NT2/D1 (cell line): ENCODE results near the gene PLXDC2.

Experiments used
- DNase-seq: peaks from one replicate; pipeline ENCODE4 v3.0.0-alpha.2; 2011; ENCODE audit warnings: low read depth, low spot score
- H3K27me3 ChIP-seq: 2 replicates; pipeline ENCODE4 v1.6.0; 2011; ENCODE audit warnings: mild to moderate bottlenecking; ENCODE audit not compliant: insufficient read length, insufficient read depth
- H3K36me3 ChIP-seq: 2 replicates; pipeline ENCODE4 v1.6.1; 2011; ENCODE audit warnings: mild to moderate bottlenecking, low read length, mixed read lengths; ENCODE audit not compliant: insufficient read depth, insufficient read length
- H3K4me1 ChIP-seq: 2 replicates; pipeline ENCODE4 v1.5.1; 2011; ENCODE audit not compliant: insufficient read depth, insufficient read length
- H3K4me3 ChIP-seq: 2 replicates; pipeline ENCODE4 v1.5.1; 2011; ENCODE audit warnings: low read depth; ENCODE audit not compliant: insufficient read length
- H3K9ac ChIP-seq: 2 replicates; pipeline ENCODE4 v1.6.0; 2011; ENCODE audit warnings: low read depth; ENCODE audit not compliant: insufficient read length
- H3K9me3 ChIP-seq: 2 replicates; pipeline ENCODE4 v1.5.1; 2011; ENCODE audit warnings: mild to moderate bottlenecking, low read length; ENCODE audit not compliant: insufficient read depth
- SUZ12 ChIP-seq: IDR thresholded peaks from 2 replicates; pipeline ENCODE4 v1.6.1; 2011; ENCODE audit not compliant: insufficient read length, insufficient read depth; ENCODE audit errors: extremely low read depth
- YY1 ChIP-seq: IDR thresholded peaks from 2 replicates; pipeline ENCODE4 v1.6.1; 2011; ENCODE audit not compliant: insufficient read length, insufficient read depth
- ZNF274 ChIP-seq: IDR thresholded peaks from 2 replicates; pipeline ENCODE4 v1.6.1; 2011; ENCODE audit warnings: mild to moderate bottlenecking, low read depth, low read length

Gene PLXDC2

DNA sequence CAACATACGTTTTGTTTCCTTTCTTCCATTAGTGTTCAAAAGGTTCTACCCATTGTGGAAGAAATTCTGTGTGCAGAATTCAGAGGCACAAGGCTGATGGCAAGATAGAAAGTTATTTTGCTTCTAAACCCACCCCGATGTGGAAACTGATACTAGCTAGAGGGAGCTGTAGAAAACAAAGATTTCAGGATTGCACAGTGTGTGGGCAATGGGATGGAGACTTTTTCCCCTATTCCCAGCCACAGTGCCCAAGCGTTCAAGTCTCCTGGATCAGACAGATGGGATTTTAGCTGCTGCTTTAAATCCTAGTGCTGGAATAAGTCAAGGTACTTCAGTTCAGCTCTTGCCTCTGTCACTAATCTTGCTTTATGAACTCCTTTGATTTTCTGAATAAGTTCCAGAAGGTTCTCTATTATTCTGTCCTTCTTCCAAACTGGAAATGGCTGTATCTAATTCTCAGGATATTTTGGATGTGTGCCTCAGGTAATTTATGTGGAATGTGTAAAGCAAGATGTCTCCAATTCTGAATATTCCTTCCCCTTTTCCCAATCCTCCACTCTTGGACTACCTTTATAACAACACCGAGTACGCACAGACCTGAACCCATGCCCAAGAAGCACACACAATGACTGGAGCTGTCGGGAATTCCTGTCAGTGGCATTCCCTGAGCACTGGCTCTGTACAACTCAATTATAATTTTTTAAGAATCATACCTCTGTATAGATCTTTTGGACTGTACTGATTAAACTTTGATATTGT is 473.0 kb downstream of the PLXDC2 start:
- H3K27me3 ChIP-seq: no peaks in the 10 kb centered on the region
- H3K4me1 ChIP-seq: no peaks in the 10 kb centered on the region
- DNase-seq: no peak
- H3K36me3 ChIP-seq: no peaks in the 10 kb centered on the region
- TF ChIP-seq YY1 (no peak), SUZ12 (no peak), ZNF274 (no peak)
- H3K9me3 ChIP-seq: no peaks in the 10 kb centered on the region
- H3K4me3 ChIP-seq: no peak overlapping the region
- H3K9ac ChIP-seq: no peak overlapping the region

DNA sequence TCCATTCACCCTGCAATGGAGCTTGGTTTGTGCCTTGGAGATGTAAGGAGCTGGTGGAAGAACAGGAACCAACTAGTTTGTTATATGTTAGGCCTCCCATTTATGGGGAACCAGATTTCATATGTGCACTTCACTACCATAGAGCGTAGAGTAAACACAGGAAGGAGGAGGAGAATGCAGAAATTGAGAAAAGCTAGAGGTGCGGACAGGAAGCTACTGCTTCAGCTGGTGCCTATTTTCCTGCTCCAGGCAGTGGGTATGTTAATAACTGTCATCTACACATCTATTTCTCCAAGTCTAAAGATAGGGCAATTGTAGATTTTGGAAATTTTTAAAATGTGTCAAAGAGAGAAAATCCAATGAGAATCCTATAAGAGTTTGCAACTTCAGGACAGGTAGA is 482.2 kb downstream of the PLXDC2 start:
- no peaks in the 10 kb centered on the region for H3K36me3 ChIP-seq
- DNase-seq: no peak
- peaks cover 15% of the 10 kb centered on the region for H3K9me3 ChIP-seq
- H3K9ac ChIP-seq: no peak overlapping the region
- no peak overlapping the region for H3K4me3 ChIP-seq
- H3K27me3 ChIP-seq: no peaks in the 10 kb centered on the region
- H3K4me1 ChIP-seq: no peaks in the 10 kb centered on the region
- no peak for TF ChIP-seq ZNF274
- no peak for TF ChIP-seq YY1
- no peak for TF ChIP-seq SUZ12

DNA sequence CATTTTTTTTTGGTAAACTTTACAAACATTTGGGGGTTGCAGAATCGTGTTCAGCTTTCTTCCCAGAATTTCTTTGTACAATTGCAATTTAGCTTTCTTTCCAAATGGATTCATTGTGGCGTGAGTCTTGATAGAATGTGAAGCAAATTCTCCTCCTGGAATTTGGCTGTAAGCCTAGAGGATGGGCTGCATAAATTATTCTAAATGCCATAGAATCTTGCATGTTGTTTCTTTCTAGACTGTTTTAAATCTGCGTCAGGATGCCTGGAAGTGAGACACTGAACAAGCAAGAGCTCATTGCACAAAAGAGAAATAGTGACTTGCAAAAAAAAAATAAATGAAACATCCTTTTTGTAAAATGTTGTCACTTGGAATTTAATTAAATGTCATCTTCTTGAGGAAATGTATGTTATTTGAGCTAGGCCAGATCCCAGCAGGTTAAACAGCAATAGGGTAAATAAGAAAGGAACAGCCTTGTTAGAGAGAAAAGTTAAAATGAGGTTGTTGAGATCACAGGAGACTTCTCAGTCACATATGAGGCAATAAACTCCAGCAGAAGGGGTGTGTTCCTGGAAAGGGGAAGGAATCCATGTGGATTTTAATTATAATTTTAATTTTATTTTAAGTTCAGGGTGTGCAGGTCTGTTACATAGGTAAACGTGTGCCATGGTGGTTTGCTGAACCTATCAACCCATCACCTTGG is 483.0 kb downstream of the PLXDC2 start:
- no peaks in the 10 kb centered on the region for H3K36me3 ChIP-seq
- H3K9me3 ChIP-seq: peaks cover 15% of the 10 kb centered on the region
- DNase-seq: no peak
- no peak overlapping the region for H3K4me3 ChIP-seq
- no peaks in the 10 kb centered on the region for H3K4me1 ChIP-seq
- no peaks in the 10 kb centered on the region for H3K27me3 ChIP-seq
- no peak overlapping the region for H3K9ac ChIP-seq
- TF ChIP-seq SUZ12: no peak
- no peak for TF ChIP-seq ZNF274
- TF ChIP-seq YY1: no peak

DNA sequence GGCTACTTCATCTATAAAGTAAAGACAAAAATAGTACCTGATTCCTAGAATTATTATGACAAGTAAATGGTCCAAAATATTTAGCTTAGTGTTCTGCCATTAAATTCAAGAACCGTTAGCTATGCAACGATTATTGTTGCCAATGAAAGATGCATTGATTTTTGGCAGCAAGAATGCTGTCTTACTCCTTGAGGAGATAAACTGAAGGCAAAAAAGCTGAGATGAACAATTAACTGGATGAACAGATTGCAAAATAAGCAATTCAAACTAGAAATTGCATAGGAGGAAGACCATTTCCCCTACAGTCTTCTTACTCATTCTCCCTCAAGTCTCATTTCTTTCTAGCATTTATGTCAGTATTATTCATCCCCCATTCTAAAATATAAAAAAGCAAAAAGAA is 484.5 kb downstream of the PLXDC2 start:
- Histone ChIP-seq H3K9ac (no peak overlapping the region), H3K4me3 (no peak overlapping the region), H3K27me3 (no peaks in the 10 kb centered on the region), H3K9me3 (peaks cover 15% of the 10 kb centered on the region), H3K36me3 (no peaks in the 10 kb centered on the region), H3K4me1 (no peaks in the 10 kb centered on the region)
- TF ChIP-seq SUZ12 (no peak), YY1 (no peak), ZNF274 (no peak)
- no peak for DNase-seq

DNA sequence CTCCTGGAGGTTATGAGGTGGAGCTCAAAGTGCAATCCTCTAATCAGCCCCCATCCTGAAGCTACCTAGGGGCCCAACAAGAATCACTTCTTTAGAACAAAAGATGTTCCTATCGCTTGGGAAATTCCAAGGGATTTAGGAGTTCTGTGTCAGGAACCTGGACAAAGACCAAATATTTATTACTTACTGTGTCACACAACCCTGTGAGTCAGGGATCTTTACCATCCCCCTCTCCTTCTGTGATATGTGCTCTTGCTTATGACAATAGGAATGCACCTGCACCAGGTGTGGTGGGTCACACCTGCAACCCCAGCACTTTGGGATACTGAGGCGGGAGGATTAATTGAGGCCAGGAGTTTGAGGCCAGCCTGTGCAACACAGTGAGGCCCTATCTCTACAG is 485.8 kb downstream of the PLXDC2 start:
- Histone ChIP-seq H3K27me3 (no peaks in the 10 kb centered on the region), H3K9ac (no peak overlapping the region), H3K36me3 (no peaks in the 10 kb centered on the region), H3K9me3 (peaks cover 14% of the 10 kb centered on the region), H3K4me3 (no peak overlapping the region), H3K4me1 (no peaks in the 10 kb centered on the region)
- DNase-seq: no peak
- no peak for TF ChIP-seq ZNF274
- no peak for TF ChIP-seq YY1
- no peak for TF ChIP-seq SUZ12

DNA sequence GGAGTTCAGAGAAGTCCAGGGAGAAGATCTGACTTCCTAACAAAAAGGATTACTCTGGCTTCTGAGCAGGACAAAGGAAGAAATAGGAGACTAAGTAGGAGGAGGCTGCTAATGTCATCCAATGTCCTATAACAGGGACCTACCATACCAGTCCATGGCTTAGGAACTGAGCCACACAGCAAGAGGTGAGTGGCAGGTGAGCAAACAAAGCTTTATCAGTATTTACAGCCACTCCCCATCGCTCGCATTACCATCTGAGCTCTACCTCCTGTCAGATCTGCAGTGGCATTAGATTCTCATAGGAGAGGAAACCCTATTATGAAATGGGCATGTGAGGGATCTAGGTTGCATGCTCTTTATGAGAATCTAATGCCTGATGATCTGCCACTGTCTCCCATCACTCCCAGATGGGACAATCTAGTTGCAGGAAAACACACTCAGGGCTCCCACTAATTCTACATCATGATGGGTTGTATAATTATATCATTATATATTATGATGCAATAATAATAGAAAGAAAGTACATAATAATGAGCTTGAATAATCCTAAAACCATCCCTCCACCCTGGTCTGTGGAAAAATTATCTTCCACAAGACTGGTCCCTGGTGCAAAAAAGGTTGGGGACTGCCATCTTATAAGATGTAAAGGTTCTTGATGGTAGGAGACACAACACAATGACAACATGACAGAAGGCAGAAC is 487.4 kb downstream of the PLXDC2 start:
- no peak overlapping the region for H3K4me3 ChIP-seq
- H3K9me3 ChIP-seq: no peaks in the 10 kb centered on the region
- no peaks in the 10 kb centered on the region for H3K4me1 ChIP-seq
- H3K9ac ChIP-seq: no peak overlapping the region
- H3K36me3 ChIP-seq: no peaks in the 10 kb centered on the region
- TF ChIP-seq SUZ12 (no peak), YY1 (no peak), ZNF274 (no peak)
- H3K27me3 ChIP-seq: no peaks in the 10 kb centered on the region
- no peak for DNase-seq

DNA sequence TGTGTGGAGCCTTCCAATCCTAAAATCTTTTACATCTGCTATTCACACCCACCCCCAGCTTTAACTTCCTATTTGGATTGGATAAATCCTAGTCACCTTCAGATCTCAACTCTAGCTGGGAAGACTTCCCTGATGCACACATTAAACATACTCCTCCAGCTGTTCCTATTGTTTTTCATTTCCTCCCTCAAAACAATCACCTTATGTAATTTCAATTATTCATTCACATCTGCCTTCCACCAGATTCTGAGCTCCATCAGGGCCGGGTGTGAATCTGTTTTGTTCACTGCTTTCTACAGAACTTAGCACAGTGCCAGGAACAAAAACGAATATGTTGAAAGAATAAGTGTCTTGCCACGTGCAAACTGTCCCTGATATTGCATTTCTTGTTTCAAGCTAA is 497.4 kb downstream of the PLXDC2 start:
- DNase-seq: no peak
- Histone ChIP-seq H3K4me1 (no peaks in the 10 kb centered on the region), H3K9ac (no peak overlapping the region), H3K9me3 (peaks cover 5% of the 10 kb centered on the region; the same call in 1 of the 2 replicates), H3K27me3 (no peaks in the 10 kb centered on the region), H3K4me3 (no peak overlapping the region), H3K36me3 (no peaks in the 10 kb centered on the region)
- TF ChIP-seq YY1 (no peak), SUZ12 (no peak), ZNF274 (no peak)
